ENCODE data around the gene UGDH. TPM values are rescaled to one million over a fixed set of nuclear protein-coding genes. Genes with fewer than 3 reads are reported as not detected.
"Not testable (repeated sequence)": the region's sequence is repeated elsewhere in the genome, so short reads cannot be mapped to it uniquely, and the experiment has no call there.

UGDH gene
- total RNA-seq, 4 donors from 2014 or later = 55.2 to 188 (median 98.0) TPM

DNA sequence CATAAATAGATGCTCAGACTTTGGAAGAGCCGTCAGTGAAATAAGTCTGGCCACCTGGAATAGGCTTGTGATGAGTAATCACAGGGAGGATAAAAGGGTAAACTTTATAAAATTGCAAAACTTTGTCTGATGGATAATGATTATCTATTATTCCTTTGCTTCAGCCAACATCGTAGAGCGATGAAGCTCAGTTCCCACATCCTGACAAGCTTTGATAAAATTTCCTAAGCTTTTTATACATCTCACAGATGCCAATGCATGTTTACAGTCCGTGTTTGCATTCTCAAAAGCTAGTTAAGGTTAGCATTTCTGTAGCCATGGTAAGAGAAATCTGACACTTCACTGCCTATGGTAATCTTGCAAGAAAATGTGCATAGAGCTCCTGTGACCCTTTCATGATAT, 15.4 kb upstream of the UGDH start:
- Histone ChIP-seq H3K27ac (no peak overlapping the region), H3K4me1 (peaks cover 0 to 31% (median 4%) of the 10 kb centered on the region in 3 donors), H3K36me3 (no peaks in the 10 kb centered on the region), H3K4me3 (no peak overlapping the region), H3K9me3 (no peaks in the 10 kb centered on the region), H3K27me3 (no peaks in the 10 kb centered on the region)
- WGBS, 2 donors = 39 to 52% methylated on average over 4 of the region's 4 CpGs
- intact Hi-C loops (cut with DNase I) = no loop called here
- TF ChIP-seq, protein P1, sequence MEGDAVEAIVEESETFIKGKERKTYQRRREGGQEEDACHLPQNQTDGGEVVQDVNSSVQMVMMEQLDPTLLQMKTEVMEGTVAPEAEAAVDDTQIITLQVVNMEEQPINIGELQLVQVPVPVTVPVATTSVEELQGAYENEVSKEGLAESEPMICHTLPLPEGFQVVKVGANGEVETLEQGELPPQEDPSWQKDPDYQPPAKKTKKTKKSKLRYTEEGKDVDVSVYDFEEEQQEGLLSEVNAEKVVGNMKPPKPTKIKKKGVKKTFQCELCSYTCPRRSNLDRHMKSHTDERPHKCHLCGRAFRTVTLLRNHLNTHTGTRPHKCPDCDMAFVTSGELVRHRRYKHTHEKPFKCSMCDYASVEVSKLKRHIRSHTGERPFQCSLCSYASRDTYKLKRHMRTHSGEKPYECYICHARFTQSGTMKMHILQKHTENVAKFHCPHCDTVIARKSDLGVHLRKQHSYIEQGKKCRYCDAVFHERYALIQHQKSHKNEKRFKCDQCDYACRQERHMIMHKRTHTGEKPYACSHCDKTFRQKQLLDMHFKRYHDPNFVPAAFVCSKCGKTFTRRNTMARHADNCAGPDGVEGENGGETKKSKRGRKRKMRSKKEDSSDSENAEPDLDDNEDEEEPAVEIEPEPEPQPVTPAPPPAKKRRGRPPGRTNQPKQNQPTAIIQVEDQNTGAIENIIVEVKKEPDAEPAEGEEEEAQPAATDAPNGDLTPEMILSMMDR (IDR thresholded peaks at IDR 0.05) = no peak
- TF ChIP-seq POLR2A (IDR thresholded peaks at IDR 0.05) = no peak
- no peak for DNase-seq

DNA sequence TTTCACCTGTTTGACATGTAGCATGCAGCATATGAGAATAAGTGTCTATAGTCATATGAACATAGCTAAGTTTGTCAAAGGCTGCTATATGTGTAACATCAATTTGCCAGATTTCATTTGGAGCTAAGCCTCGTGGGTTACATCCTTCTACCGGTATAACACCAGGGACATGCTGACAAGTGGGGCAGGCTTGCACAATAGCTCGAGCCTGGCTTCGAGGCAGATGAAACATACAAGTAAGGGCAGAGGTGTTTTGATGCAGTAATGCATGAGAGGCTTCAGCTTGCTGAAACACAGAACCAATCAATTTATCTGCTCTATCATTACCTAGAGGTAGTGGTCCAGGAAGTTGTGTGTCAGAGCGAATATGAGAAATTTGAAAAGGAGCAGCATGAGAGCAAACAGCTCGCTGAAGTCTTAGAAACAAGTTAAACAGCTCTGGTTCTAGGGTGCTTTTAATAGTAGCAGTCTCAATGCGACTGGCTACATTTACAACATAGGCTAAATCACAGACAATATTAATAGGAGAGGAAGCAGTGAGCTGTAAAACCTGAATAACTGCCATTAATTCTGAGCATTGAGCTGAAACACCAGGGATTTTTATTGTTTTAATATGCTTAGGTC, 14.9 kb upstream of the UGDH start:
- no peak overlapping the region for H3K4me3 ChIP-seq
- H3K4me1 ChIP-seq = peaks cover 0 to 31% (median 4%) of the 10 kb centered on the region in 3 donors
- 29 to 51% methylated on average over 7 of the region's 7 CpGs for WGBS, 2 donors
- TF ChIP-seq, protein P1 (IDR thresholded peaks at IDR 0.05) = no peak
- TF ChIP-seq POLR2A (IDR thresholded peaks at IDR 0.05) = no peak
- H3K36me3 ChIP-seq = no peaks in the 10 kb centered on the region
- intact Hi-C loops (cut with DNase I) = no loop called here
- no peak for DNase-seq
- H3K27ac ChIP-seq = no peak overlapping the region
- no peaks in the 10 kb centered on the region for H3K9me3 ChIP-seq
- no peaks in the 10 kb centered on the region for H3K27me3 ChIP-seq

DNA sequence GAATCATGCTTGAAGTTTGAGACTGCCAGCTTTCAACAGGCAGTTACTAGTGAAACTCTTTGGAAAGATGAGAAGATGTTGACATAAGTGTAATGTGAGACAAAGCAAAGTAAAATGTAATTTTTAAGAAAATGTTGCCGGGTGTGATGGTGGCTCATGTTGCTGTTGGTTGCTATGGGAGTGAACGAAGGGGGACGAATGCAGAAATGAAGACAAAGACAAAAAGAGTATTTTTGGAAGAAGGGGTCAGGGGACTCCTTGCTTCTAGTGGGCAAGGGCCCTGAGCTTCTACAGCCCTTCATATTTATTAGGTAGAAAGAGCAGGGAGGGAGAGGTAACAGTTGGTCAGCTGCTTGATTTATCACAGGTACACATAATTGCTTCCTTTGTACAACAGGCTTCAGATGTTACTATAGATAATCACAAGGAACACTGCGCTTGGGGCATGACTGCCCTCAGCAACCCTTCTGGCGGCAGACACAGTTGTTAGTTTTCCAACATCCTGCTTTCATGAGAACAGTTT, 11.9 kb upstream of the UGDH start:
- TF ChIP-seq, protein P1 (IDR thresholded peaks at IDR 0.05) = no peak
- TF ChIP-seq POLR2A (IDR thresholded peaks at IDR 0.05) = no peak
- Histone ChIP-seq H3K27me3 (no peaks in the 10 kb centered on the region), H3K27ac (no peak overlapping the region), H3K4me1 (peaks cover 0 to 31% (median 4%) of the 10 kb centered on the region in 3 donors), H3K4me3 (no peak overlapping the region), H3K36me3 (peaks cover 0 to 19% (median 0%) of the 10 kb centered on the region in 3 donors), H3K9me3 (no peaks in the 10 kb centered on the region)
- DNase-seq = no peak
- intact Hi-C loops (cut with DNase I) = no loop called here
- 67 to 74% methylated on average over 5 of the region's 5 CpGs for WGBS, 2 donors

DNA sequence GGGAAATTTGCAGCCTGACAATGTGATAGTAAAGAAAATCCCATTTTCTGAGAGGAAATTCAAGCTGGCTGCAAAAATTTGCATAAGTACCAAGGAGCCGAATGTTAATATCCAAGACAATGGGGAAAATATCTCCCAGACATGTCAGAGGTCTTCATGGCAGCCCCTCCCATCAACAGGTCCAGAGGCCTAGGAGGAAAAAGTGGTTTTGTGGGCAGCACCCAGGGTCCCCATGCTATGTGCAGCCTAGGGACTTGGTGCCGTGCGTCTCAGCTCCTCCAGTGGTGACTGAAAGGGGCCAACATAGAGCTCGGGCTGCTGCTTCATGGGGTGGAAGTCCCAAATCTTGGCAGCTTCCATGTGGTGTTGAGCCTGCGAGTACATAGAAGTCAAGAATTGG, 6.3 kb upstream of the UGDH start:
- no peak for TF ChIP-seq POLR2A (IDR thresholded peaks at IDR 0.05)
- TF ChIP-seq, protein P1 (IDR thresholded peaks at IDR 0.05) = no peak
- no peaks in the 10 kb centered on the region for H3K27me3 ChIP-seq
- peaks cover 0 to 56% (median 0%) of the 10 kb centered on the region in 3 donors for H3K36me3 ChIP-seq
- WGBS, 2 donors = 88 to 93% methylated on average over 1 to 4 of the region's 5 CpGs
- no peak for DNase-seq
- intact Hi-C loops (cut with DNase I) = no loop called here
- peaks cover under 1 to 9% (median 3%) of the 10 kb centered on the region in 3 donors for H3K4me1 ChIP-seq
- H3K9me3 ChIP-seq = peaks cover 0 to 23% (median 0%) of the 10 kb centered on the region in 3 donors
- H3K27ac ChIP-seq = no peak overlapping the region
- no peak overlapping the region for H3K4me3 ChIP-seq

- H3K4me3 ChIP-seq; intact Hi-C loops (cut with DNase I); DNase-seq; H3K27ac ChIP-seq; H3K27me3 ChIP-seq: not testable (repeated sequence)
- WGBS, 2 donors = 66 to 76% methylated on average over 3 of the region's 3 CpGs
- Histone ChIP-seq H3K9me3 (peaks cover 0 to 23% (median 0%) of the 10 kb centered on the region in 3 donors), H3K4me1 (peaks cover 4 to 16% (median 6%) of the 10 kb centered on the region in 3 donors), H3K36me3 (peaks cover 0 to 56% (median 0%) of the 10 kb centered on the region in 3 donors)
Observed at GRCh38 chr4:39532237-39532636, 5.0 kb upstream of the UGDH start.
